ENCODE results near the gene TSPAN31.
"Not testable (repeated sequence)": the region's sequence is repeated elsewhere in the genome, so short reads cannot be mapped to it uniquely, and the experiment has no call there.

The TSPAN31 gene, protein sequence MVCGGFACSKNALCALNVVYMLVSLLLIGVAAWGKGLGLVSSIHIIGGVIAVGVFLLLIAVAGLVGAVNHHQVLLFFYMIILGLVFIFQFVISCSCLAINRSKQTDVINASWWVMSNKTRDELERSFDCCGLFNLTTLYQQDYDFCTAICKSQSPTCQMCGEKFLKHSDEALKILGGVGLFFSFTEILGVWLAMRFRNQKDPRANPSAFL

DNA sequence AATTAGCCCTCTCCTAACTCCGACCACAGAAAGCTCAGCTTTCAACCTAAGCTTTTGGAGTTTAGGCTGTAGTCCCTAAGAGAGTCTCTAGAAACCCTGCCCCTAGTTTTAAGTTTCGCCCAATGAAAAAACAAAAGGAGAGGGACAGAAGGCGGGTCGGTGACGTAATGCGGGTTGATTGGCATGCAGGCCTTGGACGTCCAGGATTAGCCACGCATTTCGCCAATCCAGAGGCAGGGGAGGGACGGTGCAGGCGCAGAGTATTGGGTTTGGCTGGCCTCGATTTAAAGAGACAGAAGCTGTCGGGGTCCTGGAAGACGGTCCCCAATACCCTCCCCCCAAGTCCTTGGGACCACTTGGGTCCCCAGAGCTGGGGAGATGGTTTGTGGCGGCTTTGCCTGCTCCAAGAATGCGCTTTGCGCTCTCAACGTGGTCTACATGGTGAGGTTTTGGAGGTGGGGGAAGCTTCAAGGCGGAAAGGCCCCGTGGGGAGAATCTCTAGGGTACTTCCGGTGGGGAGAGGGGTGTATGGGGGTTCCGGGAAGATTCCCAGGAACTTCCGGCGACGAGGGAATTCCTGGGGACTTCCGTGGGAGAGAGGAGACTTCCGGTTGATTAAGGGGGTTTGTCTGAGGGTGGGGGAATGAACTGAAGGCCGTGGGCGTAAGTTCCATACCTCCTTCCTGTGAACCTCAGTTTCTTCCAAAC is at the start of gene TSPAN31:
TSS of gene TSPAN31 (plus strand) at position 263 of the 708 bp plus-strand sequence. CDS start at position 379, 116 bp downstream.
- peak; percentile 49 to 98 (median 89) for DNase-seq

DNA sequence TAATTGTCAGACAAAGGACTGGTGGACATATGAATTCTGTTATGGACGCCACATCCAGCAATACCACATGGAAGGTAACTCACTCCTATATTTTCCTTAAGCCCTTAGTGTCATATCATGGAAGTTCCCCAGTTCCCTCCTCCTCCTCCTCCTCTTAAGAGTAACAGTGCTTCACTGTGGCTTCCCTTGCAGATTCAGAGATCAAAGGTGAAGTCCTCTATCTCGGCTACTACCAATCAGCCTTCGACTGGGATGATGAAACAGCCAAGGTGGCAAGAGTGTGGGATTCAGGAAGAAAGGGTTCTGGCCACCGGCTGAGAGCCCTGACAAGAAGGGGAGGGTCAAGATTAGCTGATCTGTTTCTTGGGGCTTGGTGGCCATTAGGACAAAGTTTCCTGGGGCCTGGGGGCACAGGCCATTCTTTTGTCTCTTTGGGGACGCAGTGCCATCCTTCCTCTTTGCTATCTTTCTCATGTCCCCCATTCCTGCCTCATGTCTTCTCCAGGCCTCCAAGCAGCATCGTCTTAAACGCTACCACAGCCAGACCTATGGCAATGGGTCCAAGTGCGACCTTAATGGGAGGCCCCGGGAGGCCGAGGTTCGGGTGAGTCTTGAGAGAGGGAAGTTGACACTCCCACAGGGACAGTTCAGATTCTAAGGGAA is 48.9 kb upstream of the TSPAN31 start:
- no peak for DNase-seq

DNA sequence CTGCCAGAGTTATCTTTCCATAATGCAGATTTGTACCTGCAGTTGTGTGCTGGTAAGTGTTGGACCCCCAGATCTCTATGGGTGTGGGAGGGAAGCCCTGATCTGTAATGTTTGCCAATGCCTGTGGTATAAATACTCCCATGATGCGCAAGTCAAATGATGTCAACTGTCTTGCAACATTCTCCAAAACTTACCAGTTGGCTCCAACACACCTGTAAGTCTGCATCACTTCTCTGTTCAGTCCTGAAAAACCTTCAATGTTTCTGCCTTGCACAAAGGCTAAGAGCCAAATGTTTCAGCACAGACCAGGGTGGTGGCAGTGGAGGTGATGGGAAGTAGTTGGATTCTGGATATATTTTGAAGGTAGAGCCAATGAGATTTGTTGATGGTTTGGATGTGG is 47.8 kb upstream of the TSPAN31 start:
- DNase-seq: no peak

DNA sequence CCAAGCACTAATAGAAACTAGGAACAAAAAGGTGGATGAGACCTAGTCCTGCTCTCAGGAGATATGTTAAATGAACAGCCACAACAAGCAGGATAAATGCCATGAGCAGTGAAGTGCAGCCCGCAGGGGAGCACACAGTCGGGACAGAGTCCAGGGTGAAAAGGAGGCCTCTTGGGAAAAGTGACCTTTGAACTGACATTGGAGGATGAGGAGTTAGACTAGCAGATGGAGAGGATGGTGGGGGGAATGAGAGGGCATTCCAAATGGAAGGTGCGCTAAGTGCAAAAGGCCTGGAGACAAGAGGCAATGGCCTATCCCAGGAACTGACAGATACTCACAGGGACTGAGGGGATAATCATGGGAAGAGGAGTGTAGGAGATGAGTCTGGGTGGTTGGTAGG is 46.4 kb upstream of the TSPAN31 start:
- no peak for DNase-seq

DNA sequence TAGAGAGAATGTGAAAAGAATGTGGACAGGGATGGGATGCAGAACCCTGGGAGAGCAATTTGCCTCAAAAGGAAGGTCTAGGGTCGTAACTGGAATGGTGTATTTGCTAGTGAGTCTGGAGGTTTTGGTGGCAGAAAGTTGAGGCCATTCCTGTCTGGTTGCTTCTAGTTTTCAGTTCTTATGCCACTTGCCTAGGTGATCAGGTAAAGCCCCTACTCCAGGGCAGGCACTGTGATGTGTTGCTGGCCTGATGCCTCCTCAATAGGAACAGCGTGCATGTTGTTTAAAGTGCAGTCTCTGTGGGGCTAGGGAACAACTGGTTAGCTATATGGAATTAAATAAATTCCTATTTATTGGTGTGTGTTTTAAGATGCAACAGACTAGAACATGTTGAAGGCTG is 44.5 kb upstream of the TSPAN31 start:
- DNase-seq: no peak

DNA sequence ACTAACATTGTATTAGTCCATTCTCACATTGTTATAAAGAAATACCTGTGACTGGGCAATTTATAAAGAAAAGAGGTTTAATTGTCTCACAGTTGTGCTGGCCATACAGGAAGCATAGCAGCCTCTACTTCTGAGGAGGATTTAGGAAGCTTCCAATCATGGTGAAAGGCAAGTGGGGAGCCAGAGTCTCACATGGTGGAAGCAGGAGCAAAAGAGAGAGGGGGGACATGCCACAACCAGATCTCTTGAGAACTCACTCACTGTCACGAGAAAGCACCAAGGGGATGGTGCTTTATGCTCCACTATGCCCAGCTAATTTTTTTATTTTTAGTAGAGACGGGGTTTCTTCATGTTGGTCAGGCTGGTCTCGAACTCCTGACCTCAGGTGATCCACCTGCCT is 37.6 kb upstream of the TSPAN31 start:
- DNase-seq: no peak

DNA sequence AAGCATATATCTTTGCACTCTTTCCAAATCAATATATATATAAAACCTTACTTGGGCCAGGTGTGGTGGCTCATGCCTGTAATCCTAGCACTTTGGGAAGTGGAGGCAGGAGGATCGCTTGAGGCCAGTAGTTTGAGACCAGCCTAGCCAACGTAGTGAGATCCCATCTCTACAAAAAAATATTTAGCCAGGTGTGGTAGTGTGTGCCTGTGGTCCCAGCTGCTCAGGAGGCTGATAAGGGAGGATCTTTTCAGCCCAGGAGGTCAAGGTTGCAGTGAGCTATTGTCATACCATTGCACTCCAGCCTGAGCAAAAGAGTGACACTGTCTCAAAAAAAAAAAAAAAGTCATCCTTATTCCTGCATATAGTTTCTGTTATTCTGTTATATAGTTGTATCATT is 36.5 kb upstream of the TSPAN31 start:
- DNase-seq: no peak

DNA sequence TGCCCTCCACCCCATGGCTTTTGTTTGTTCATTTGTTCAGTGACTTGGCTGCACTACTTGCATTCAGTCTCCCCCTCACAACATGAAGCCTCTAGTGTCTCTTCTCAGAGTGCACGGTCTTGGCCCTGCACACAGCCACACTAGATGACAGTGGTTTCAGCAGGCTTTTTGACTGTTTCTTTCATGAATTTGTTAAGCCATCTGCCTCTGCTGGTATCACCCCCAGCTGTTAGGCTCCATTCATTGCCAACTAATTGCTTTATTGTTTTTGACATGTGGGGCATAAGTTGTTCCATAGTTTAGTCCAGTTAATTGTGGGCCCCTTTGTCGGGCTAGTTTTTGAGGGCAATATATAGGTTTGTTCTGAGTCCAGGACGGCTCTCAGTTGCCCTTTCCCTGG is 32.1 kb upstream of the TSPAN31 start:
- DNase-seq: no peak

DNA sequence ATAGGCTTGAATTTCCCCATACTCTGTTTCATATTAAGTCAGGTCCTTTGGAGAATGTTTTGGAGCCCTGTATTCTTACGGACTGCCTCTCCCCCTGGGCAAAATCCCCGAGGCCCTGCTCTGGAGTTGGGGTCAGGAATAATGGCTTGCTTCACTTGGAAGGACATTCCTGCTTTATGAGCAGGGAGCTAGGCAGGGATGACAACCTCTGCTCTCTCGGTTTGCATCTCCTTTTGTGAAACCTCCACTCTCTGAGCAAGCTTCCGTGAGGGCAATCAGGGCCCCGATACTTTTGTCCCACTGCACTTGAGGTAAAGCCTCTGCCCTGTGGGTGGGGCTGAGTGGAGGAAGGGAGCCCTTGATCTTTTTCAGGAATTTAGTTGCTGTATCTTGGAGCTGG is 31.6 kb upstream of the TSPAN31 start:
- no peak for DNase-seq

DNA sequence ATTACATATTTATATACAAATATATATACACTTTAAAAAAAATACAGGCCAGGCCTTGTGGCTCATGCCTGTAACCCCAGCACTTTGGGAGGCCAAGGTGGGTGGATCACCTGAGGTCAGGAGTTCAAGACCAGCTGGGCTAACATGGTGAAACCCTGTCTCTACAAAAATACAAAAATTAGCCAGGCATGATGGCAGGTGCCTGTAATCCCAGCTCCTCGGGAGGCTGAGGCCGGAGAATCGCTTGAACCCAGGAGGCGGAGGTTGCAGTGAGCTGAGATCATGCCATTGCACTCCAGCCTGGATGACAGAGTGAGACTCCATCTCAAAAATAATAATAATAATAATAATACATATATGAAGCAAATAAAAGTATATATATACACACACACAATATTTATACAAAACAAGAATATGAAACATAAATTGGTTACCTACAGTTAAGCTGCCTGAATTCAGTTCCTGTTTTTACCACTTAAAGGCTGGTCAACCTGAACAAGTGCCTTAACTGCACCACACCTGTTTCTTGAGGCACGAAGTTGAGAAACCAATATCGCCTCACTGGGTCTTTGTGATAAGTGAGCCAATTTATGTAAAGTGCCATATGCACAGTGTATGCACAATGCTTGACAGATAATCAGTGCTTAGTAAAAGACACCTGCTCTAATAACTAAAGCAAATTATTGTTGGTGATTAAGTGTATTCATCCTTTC is 29.6 kb upstream of the TSPAN31 start:
- DNase-seq: not testable (repeated sequence)

DNA sequence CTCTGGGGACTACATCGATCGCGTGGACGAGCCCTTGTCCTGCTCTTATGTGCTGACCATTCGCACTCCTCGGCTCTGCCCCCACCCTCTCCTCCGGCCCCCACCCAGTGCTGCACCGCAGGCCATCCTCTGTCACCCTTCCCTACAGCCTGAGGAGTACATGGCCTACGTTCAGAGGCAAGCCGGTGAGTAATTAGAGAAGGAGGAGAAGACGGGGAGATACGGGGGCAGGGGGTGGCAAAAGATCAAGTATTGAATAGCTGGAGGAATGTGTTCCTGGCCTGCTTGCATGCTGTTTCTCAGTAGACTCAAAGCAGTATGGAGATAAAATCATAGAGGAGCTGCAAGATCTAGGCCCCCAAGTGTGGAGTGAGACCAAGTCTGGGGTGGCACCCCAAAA is 29.1 kb upstream of the TSPAN31 start:
- no peak for DNase-seq

DNA sequence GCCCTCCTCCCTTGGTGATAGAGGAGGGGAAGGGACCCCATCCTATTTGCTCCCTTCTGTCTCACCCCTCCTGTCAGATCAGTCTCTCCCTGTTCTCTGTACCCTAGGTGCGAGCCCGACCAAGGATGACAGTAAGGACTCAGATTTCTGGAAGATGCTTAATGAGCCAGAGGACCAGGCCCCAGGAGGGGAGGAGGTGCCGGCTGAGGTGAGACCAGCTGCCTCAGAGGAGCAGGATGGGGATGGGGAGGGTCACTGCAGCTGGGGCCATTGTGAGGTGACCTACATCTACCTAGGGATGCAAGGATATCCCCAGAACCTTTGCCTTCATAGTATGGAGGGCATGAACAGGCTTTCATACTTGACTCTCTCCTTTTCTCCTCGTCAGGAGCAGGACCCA is 28.5 kb upstream of the TSPAN31 start:
- no peak for DNase-seq

DNA sequence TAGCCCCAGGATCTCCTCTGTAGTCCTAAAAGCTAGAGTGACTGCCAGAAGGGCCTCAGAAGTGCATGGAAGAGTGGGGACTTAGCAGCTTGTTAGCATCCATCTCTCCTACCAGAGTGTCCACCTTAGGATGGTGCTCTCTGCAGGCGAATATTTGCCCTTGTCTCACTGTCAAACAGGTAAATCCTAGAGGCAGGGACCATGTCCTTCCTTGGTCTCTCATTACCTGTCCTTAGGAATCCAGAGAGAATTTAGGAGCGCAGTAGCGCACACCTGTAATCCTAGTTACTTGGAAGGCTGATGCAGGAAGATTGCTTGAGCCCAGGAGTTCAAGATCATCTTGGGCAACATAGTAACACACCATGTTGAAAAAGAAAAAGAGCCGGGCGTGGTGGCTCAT is 27.7 kb upstream of the TSPAN31 start:
- DNase-seq: no peak

DNA sequence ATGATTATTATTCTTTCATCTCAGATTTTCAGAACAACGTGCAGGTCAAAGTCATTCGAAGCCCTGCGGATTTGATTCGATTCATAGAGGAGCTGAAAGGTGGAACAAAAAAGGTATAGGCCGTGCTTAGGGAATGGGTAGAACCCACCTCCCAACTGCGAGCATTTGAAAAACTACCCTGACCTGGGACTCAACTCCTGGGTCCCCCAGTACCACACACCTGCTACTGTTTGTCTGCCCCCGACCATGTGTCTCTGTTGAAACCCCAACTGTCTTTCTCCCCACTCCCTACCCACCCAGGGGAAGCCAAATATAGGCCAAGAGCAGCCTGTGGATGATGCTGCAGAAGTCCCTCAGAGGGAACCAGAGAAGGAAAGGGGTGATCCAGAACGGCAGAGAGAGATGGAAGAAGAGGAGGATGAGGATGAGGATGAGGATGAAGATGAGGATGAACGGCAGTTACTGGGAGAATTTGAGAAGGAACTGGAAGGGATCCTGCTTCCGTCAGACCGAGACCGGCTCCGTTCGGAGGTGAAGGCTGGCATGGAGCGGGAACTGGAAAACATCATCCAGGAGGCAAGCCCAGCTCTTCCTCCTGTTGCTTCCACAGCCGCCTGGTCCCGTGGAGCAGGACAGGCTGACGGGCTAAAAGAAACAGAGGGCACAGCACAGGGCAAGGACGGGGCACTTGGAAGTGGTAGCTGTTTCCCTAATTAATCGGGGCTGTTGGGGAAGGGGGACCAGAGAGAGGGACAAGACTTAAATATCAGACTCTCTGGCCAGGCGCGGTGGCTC is 26.8 kb upstream of the TSPAN31 start:
- DNase-seq: no peak

DNA sequence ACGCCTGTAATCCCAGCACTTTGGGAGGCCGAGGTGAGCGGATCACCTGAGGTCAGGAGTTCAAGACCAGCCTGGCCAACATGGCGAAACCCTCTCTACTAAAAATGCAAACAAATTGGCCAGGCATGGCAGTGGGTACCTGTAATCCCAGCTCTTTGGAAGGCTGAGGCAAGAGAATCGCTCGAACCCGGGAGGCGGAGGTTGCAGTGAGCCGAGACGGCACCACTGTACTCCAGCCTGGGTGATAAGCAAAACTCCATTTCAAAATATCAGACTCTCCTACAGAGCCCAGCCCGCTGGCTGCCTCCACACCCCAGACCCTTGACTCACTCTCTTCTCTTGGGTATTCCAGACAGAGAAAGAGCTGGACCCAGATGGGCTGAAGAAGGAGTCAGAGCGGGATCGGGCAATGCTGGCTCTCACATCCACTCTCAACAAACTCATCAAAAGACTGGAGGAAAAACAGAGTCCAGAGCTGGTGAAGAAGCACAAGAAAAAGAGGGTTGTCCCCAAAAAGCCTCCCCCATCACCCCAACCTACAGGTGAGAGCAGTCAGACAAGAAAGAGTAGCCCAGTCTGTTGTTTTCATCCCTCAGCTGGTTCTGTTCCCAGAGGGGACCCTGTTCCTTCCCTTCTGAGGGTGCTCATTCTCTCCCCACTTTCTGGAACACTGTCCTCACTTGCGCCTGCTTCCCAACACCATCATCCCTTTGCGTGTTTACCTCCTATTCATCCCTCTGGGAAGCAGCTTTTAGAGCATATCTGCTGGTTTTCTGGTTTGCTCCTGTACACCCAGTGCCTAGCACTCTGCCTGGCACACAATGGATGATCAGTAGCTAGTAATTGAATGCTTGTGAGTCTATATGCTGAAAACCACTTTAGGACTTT is 26.0 kb upstream of the TSPAN31 start:
- DNase-seq: no peak

DNA sequence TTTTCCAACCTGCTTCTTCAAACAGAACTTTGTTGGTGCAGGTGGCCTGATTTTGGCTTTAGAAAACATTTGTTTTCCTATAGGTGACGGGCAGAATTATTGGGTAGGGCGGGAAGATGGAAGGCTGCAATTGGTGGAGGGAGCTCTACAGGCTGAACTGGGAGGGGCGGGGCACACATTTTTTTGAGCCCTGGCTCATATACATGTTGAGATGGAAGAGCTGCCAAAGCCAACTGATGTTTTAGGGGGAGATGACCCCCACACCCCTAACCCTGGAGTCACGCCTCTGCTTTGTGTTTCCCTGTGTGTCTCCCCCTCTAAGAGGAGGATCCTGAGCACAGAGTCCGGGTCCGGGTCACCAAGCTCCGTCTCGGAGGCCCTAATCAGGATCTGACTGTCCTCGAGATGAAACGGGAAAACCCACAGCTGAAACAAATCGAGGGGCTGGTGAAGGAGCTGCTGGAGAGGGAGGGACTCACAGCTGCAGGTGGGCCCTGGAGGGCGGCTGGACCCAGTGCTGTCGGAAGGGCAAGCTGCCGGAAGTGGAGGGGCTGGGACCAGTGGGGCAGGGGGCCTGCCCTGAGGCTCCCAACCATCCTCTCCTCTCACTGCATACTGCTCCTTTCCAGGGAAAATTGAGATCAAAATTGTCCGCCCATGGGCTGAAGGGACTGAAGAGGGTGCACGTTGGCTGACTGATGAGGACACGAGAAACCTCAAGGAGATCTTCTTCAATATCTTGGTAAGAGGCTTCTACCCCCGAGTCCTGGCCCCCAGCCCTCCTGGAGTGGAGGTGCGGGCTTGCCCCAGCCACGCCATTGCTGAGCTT is 24.8 kb upstream of the TSPAN31 start:
- no peak for DNase-seq

DNA sequence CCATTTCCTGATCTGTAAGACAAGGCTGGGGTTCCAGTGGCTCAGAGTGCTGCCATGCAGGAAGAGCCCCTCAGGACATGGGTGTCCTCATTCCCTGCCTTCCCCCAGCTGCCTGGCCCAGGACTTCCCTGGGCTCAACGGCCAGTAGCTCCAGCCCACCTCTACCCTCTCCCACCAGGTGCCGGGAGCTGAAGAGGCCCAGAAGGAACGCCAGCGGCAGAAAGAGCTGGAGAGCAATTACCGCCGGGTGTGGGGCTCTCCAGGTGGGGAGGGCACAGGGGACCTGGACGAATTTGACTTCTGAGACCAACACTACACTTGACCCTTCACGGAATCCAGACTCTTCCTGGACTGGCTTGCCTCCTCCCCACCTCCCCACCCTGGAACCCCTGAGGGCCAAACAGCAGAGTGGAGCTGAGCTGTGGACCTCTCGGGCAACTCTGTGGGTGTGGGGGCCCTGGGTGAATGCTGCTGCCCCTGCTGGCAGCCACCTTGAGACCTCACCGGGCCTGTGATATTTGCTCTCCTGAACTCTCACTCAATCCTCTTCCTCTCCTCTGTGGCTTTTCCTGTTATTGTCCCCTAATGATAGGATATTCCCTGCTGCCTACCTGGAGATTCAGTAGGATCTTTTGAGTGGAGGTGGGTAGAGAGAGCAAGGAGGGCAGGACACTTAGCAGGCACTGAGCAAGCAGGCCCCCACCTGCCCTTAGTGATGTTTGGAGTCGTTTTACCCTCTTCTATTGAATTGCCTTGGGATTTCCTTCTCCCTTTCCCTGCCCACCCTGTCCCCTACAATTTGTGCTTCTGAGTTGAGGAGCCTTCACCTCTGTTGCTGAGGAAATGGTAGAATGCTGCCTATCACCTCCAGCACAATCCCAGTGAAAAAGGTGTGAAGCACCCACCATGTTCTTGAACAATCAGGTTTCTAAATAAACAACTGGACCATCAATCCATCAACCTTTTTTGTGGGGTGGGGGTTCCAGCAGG is 23.9 kb upstream of the TSPAN31 start:
- no peak for DNase-seq

DNA sequence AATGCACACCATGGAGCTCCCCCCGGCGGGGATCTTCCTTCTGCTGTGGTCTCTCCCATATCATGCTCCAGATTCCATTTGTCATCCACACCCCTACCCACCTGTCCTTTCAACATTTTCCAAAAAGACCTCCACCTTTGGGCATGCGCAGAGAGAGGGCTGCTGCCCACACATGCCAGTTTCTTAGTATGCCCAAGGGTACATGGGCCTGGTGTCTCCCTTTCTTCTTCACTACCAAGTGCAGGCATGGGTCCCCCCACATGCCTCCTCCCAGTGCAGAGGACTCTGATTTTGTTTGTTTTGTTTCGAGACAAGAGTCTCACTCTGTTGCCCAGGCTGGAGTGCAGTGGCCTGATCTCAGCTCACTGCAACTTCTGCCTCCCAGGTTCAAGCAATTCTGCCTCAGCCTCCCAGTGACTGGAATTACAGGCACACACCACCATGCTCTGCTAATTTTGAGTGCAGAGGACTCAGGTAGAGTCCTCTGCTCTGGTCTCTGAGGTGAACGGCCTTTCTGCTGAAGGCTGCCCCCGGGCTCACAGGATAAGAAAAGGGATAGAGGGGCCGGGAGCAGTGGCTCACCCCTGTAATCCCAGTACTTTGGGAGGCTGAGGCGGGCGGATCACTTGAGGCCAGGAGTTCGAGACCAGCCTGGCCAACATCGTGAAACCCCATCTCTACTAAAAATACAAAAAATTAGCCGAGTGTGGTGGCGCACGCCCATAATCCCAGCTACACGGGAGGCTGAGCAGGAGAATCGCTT is 22.8 kb upstream of the TSPAN31 start:
- not testable (repeated sequence) for DNase-seq

All from C1 segment of cervical spinal cord (tissue), 14 donors.